ENCODE data around the gene MRAP2. TPM values are rescaled to one million over a fixed set of nuclear protein-coding genes. Genes with fewer than 3 reads are reported as not detected.

Gene MRAP2
- total RNA-seq, 1 experiment from 2014 or later, result 4.9 TPM

DNA sequence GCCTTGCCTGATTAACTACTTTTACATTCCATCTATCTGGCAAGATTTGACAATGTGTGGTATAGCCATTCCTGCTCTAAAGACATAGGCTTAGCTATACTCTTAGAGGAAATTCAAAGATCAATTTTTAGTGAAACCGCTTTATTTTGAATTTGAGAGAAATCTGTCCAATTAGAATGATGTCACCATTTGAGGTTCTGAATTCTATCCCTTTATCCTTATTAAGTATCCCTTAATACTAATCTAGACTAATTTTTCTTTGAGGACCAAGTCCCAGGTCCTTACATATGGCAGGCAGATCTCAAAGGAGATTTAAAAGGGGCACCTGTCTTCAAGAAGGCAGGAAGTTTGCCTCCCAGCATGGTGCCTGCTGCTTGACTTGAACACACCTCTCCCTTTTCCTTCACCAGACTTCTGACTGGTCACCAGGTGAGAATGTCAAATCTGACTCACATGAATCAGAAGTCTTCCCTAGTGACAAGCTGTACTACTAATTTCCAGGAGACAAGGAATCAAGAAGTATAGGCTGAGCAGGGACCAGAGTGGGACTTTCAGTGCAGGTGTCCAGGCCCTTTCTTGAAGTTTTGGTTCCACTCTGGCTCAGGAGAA is 15.0 kb upstream of the MRAP2 start (continued):
- TF ChIP-seq, protein P1, sequence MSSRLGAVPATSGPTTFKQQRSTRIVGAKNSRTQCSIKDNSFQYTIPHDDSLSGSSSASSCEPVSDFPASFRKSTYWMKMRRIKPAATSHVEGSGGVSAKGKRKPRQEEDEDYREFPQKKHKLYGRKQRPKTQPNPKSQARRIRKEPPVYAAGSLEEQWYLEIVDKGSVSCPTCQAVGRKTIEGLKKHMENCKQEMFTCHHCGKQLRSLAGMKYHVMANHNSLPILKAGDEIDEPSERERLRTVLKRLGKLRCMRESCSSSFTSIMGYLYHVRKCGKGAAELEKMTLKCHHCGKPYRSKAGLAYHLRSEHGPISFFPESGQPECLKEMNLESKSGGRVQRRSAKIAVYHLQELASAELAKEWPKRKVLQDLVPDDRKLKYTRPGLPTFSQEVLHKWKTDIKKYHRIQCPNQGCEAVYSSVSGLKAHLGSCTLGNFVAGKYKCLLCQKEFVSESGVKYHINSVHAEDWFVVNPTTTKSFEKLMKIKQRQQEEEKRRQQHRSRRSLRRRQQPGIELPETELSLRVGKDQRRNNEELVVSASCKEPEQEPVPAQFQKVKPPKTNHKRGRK (CRISPR knock-in tag; IDR thresholded peaks at IDR 0.05; ENCODE audit: borderline replicate concordance), result no peak
- TF ChIP-seq TCF7 (CRISPR knock-in tag; IDR thresholded peaks at IDR 0.05; ENCODE audit: low read depth) (no peak), FOXK1 (CRISPR knock-in tag; IDR thresholded peaks at IDR 0.05) (no peak), NR1H2 (CRISPR knock-in tag; IDR thresholded peaks at IDR 0.05) (no peak)
- TF ChIP-seq, protein P2, sequence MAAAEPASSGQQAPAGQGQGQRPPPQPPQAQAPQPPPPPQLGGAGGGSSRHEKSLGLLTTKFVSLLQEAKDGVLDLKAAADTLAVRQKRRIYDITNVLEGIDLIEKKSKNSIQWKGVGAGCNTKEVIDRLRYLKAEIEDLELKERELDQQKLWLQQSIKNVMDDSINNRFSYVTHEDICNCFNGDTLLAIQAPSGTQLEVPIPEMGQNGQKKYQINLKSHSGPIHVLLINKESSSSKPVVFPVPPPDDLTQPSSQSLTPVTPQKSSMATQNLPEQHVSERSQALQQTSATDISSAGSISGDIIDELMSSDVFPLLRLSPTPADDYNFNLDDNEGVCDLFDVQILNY (CRISPR knock-in tag; IDR thresholded peaks at IDR 0.05), result no peak

GRCh38 chr6:84019141-84019841 is 14.3 kb upstream of the MRAP2 start:
- peak; percentile 50; the same call in 1 of the 2 replicates for ATAC-seq
- Mint-ChIP-seq H3K27me3 (ENCODE audit: low read depth) (no peaks in the 10 kb centered on the region), H3K36me3 (no peaks in the 10 kb centered on the region), H3K9me3 (peaks cover 3% of the 10 kb centered on the region; the same call in 1 of the 2 replicates), H3K27ac (no peak overlapping the region), H3K4me1 (peaks cover 14% of the 10 kb centered on the region), H3K4me3 (peak overlapping the region; percentile 45)
- no peak for DNase-seq (ENCODE audit: low spot score)
- POLR2A ChIA-PET, result no interaction called here
- CTCF ChIA-PET, result interaction anchor here (0.7 to 1.1 kb wide), 2 partner anchors 14 to 43 kb away, joined by 3 to 4 read pairs; partner anchors contain the start of gene MRAP2
- no peak for TF ChIP-seq ESRRA (CRISPR knock-in tag; IDR thresholded peaks at IDR 0.05; ENCODE audit: borderline replicate concordance)
- TF ChIP-seq ZNF532 (CRISPR knock-in tag; IDR thresholded peaks at IDR 0.05; ENCODE audit: borderline replicate concordance), result no peak
- TF ChIP-seq ATF2 (CRISPR knock-in tag; IDR thresholded peaks at IDR 0.05; ENCODE audit: borderline replicate concordance, low read depth), result no peak
- no peak for TF ChIP-seq CTCF (IDR thresholded peaks at IDR 0.05)
- no peak for TF ChIP-seq FOXK1 (CRISPR knock-in tag; IDR thresholded peaks at IDR 0.05)
- TF ChIP-seq ETV6 (CRISPR knock-in tag; IDR thresholded peaks at IDR 0.05), result no peak
- TF ChIP-seq ZNF396 (CRISPR knock-in tag; IDR thresholded peaks at IDR 0.05; ENCODE audit: borderline replicate concordance), result no peak
- TF ChIP-seq, protein P3, sequence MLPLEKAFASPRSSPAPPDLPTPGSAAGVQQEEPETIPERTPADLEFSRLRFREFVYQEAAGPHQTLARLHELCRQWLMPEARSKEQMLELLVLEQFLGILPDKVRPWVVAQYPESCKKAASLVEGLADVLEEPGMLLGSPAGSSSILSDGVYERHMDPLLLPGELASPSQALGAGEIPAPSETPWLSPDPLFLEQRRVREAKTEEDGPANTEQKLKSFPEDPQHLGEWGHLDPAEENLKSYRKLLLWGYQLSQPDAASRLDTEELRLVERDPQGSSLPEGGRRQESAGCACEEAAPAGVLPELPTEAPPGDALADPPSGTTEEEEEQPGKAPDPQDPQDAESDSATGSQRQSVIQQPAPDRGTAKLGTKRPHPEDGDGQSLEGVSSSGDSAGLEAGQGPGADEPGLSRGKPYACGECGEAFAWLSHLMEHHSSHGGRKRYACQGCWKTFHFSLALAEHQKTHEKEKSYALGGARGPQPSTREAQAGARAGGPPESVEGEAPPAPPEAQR (CRISPR knock-in tag; IDR thresholded peaks at IDR 0.05), result no peak
- TF ChIP-seq EMX1 (CRISPR knock-in tag; IDR thresholded peaks at IDR 0.05), result no peak
- no peak for TF ChIP-seq SOX15 (CRISPR knock-in tag; IDR thresholded peaks at IDR 0.05)
- no peak for TF ChIP-seq ZNF416 (CRISPR knock-in tag; IDR thresholded peaks at IDR 0.05)
- TF ChIP-seq SP1 (CRISPR knock-in tag; conservative IDR thresholded peaks at IDR 0.05), result no peak
- TF ChIP-seq, protein P4, sequence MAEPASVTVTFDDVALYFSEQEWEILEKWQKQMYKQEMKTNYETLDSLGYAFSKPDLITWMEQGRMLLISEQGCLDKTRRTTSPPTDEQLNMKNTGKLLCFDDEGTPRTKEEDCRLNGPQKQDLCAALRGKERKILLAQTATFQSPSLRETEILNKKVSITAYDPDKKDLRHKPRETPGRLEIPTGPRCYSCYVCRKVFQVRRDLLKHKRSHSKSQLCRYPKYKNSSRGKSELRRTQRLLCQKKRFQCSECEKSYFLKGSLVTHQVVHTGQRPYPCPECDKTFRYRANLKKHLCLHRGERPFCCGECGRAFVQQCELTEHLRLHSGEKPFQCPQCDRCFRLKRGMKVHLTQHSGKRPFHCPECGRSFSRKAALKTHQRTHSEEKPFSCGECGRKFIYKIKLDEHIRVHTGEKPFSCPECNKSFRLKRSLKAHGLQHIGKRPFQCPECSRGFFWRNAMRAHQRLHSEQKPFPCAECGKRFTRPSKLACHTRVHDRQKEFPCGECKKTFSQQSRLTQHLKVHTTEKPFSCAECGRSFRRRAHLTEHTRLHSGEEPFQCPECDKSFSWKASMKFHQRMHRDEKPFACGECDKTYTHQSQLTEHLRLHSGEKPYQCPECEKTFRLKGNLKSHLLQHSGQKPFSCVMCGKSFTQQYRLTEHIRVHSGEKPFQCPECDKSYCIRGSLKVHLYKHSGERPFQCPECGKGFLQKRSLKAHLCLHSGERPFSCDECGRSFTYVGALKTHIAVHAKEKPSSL (CRISPR knock-in tag; conservative IDR thresholded peaks at IDR 0.05), result no peak
- no peak for TF ChIP-seq NFYB (CRISPR knock-in tag; conservative IDR thresholded peaks at IDR 0.05; ENCODE audit: low read depth)
- no peak for TF ChIP-seq NFE2L1 (CRISPR knock-in tag; IDR thresholded peaks at IDR 0.05)

Measured in WTC11 (cell line).